Keratinocyte (primary cell): ENCODE measurements around the gene SIDT2. TPM values are rescaled to one million over a fixed set of nuclear protein-coding genes. Genes with fewer than 3 reads are reported as not detected.

Source experiments
- DNase-seq: peaks from one replicate; pipeline ENCODE4 v3.0.0-alpha.2; 2011; ENCODE audit warnings: low read depth, missing footprints, low spot score
- FAIRE-seq: peaks from 2 replicates; lab custom pipeline; 2011; peaks lifted over from hg19 to GRCh38; lab: Jason Lieb, UNC
- H2AFZ ChIP-seq: 2 replicates; pipeline ENCODE4 v1.6.0; 2012; ENCODE audit warnings: low read length, control low read depth, inconsistent platforms; ENCODE audit not compliant: control insufficient read depth
- H3K27ac ChIP-seq: 2 replicates; pipeline ENCODE4 v1.5.1; 2011; ENCODE audit warnings: low read length; ENCODE audit not compliant: control insufficient read depth, insufficient read depth
- H3K27me3 ChIP-seq: 3 replicates; pipeline ENCODE4 v1.6.0; 2011; ENCODE audit warnings: low read length; ENCODE audit not compliant: control insufficient read depth, insufficient read depth; ENCODE audit errors: extremely low read depth
- H3K36me3 ChIP-seq, 2 experiments: 2 replicates in 1 of 2; 3 replicates in 1 of 2; pipeline ENCODE4 v1.5.1; 2011; ENCODE audit warnings: low read length in 2 of 2, mild to moderate bottlenecking in 1 of 2; ENCODE audit not compliant: control insufficient read depth in 2 of 2, insufficient read depth in 2 of 2; ENCODE audit errors: extremely low read depth in 1 of 2
- H3K4me1 ChIP-seq: 3 replicates; pipeline ENCODE4 v1.5.1; 2011; ENCODE audit warnings: low read length; ENCODE audit not compliant: control insufficient read depth, insufficient read depth; ENCODE audit errors: extremely low read depth
- H3K4me2 ChIP-seq: 3 replicates; pipeline ENCODE4 v1.6.0; 2011; ENCODE audit warnings: low read depth, low read length; ENCODE audit not compliant: control insufficient read depth, insufficient read depth; ENCODE audit errors: extremely low read depth
- H3K4me3 ChIP-seq, 3 experiments: fragments of 200-600 bp in 1 of 3; sonication (generic) in 1 of 3; 2 replicates in 2 of 3; 3 replicates in 1 of 3; pipeline ENCODE4 v1.5.1; 2011 to 2016; ENCODE audit warnings: low read length in 3 of 3, mild to moderate bottlenecking in 3 of 3, control low read depth in 2 of 3, inconsistent platforms in 1 of 3, low read depth in 1 of 3, mixed read lengths in 1 of 3, mixed run types in 1 of 3, moderate library complexity in 1 of 3; ENCODE audit not compliant: control insufficient read depth in 2 of 3, insufficient read depth in 2 of 3; ENCODE audit errors: extremely low read depth in 1 of 3
- H3K79me2 ChIP-seq: 2 replicates; pipeline ENCODE4 v1.6.0; 2012; ENCODE audit warnings: low read length; ENCODE audit not compliant: control insufficient read depth, insufficient read depth
- H3K9ac ChIP-seq: 3 replicates; pipeline ENCODE4 v1.6.0; 2011; ENCODE audit warnings: low read length; ENCODE audit not compliant: control insufficient read depth, insufficient read depth; ENCODE audit errors: extremely low read depth
- H3K9me1 ChIP-seq: 3 replicates; pipeline ENCODE4 v1.6.0; 2011; ENCODE audit warnings: low read length; ENCODE audit not compliant: control insufficient read depth, insufficient read depth; ENCODE audit errors: extremely low read depth
- H3K9me3 ChIP-seq: 2 replicates; pipeline ENCODE4 v1.5.1; 2012; ENCODE audit warnings: low read depth, low read length; ENCODE audit not compliant: control insufficient read depth
- H4K20me1 ChIP-seq: 3 replicates; pipeline ENCODE4 v1.6.0; 2011; ENCODE audit warnings: low read length; ENCODE audit not compliant: control insufficient read depth, insufficient read depth; ENCODE audit errors: extremely low read depth
- EZH2 ChIP-seq: IDR thresholded peaks from one replicate; pipeline ENCODE4 v1.6.1; 2012; ENCODE audit warnings: inconsistent platforms, mild to moderate bottlenecking, low read length, moderate library complexity
- dilution Hi-C: fragments of 300-500 bp; cut with MboI; formaldehyde crosslinking; loops from one replicate; pipeline ENCODE4 v1.7.0; 2020; ENCODE audit warnings: low sequenced_read_pairs; ENCODE audit not compliant: extremely low pct_ligation_motif_present
- polyA plus RNA-seq, 5 experiments: library from polyadenylated mRNA; depleted of rRNA in 3 of 5; stranded (reverse) in 3 of 5; stranded (forward) in 1 of 5; unstranded in 1 of 5; fragments of >200 nt; gene quantifications; 1 replicate in 1 of 5; 2 replicates in 3 of 5; 3 replicates in 1 of 5; pipeline versions ENCODE4 v1.2.1 to v1.2.3, GENCODE V29; 2011 to 2012; ENCODE audit warnings: missing spikeins in 2 of 5, low read depth in 1 of 5, low replicate concordance in 1 of 5
- TF ChIP-seq, protein P1 (sequence below), 3 experiments: IDR thresholded peaks in 1 of 3; conservative IDR thresholded peaks in 1 of 3; optimal IDR thresholded peaks in 1 of 3; 2 replicates in 2 of 3; 3 replicates in 1 of 3; pipeline versions ENCODE3 to v1.5.1; 2011; ENCODE audit warnings: low read length in 3 of 3, mild to moderate bottlenecking in 3 of 3, moderate library complexity in 2 of 3, control low read depth in 1 of 3, inconsistent platforms in 1 of 3; ENCODE audit not compliant: insufficient read depth in 2 of 3; ENCODE audit errors: extremely low read depth in 1 of 3

SIDT2 gene
- polyA plus RNA-seq, 1 donor (not counting 4 experiments of a cell fraction or from before 2014, with no cell fraction given) = 9.8 TPM

DNA sequence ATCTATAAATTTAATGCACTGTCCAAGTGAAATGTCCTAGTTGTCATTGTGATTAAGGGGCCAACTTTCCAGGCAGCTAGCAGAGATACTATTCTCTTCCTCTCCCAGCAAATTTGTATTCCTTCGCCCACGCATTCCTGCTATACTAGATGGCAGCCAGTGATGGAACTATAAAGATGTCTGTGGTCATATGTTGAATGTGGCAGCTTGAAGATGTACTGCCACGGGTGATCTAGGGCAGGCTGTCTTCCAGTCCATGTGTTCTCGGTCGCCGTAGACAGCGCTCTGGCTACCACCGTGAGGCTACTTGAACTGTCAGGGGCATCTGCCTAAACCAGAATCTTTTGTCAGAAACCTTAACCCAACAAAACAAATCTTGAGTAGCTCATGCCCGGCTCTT is 8.3 kb upstream of the SIDT2 start:
- Histone ChIP-seq H2AFZ (no peak overlapping the region), H3K9me1 (no peaks in the 10 kb centered on the region), H3K9me3 (no peaks in the 10 kb centered on the region), H3K27me3 (no peaks in the 10 kb centered on the region), H3K36me3 (peaks cover 14 to 18% of the 10 kb centered on the region in 2 experiments), H3K79me2 (peaks cover 15% of the 10 kb centered on the region), H3K27ac (no peak overlapping the region), H3K4me2 (no peak overlapping the region), H3K9ac (no peak overlapping the region), H4K20me1 (peaks cover 3% of the 10 kb centered on the region), H3K4me3 (no peak overlapping the region), H3K4me1 (peaks cover 7% of the 10 kb centered on the region)
- TF ChIP-seq, protein P1, sequence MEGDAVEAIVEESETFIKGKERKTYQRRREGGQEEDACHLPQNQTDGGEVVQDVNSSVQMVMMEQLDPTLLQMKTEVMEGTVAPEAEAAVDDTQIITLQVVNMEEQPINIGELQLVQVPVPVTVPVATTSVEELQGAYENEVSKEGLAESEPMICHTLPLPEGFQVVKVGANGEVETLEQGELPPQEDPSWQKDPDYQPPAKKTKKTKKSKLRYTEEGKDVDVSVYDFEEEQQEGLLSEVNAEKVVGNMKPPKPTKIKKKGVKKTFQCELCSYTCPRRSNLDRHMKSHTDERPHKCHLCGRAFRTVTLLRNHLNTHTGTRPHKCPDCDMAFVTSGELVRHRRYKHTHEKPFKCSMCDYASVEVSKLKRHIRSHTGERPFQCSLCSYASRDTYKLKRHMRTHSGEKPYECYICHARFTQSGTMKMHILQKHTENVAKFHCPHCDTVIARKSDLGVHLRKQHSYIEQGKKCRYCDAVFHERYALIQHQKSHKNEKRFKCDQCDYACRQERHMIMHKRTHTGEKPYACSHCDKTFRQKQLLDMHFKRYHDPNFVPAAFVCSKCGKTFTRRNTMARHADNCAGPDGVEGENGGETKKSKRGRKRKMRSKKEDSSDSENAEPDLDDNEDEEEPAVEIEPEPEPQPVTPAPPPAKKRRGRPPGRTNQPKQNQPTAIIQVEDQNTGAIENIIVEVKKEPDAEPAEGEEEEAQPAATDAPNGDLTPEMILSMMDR (optimal IDR thresholded peaks at IDR 0.05 in 1 of 3, IDR thresholded peaks at IDR 0.05 in 1 of 3, conservative IDR thresholded peaks at IDR 0.05 in 1 of 3; ENCODE audit: extremely low read depth in 1 of 3, insufficient read depth in 2 of 3, low read length in 3 of 3) = no peak
- no peak for TF ChIP-seq EZH2
- FAIRE-seq = no peak
- dilution Hi-C loops = no loop called here
- no peak for DNase-seq

DNA sequence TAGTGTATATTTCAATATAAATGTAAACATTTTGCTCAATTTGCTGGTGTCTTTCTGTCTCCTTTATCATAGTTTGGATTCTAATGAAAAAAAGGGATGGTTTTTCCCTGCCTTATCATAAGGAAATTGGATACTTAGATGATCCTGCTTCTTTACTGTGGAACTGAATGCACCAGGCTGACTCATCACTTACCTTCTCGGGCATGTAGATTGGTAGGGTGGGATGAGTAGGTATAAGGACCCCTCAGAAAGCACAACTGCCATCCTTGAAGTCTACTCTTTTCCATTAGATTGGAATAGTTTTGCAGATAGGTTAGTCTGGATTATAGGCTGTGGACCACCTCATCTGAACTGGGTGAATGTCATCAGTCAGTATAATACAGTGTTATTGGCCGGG is 7.5 kb upstream of the SIDT2 start:
- no peak overlapping the region for H3K27ac ChIP-seq
- H3K9me3 ChIP-seq = no peaks in the 10 kb centered on the region
- H3K4me1 ChIP-seq = peaks cover 7% of the 10 kb centered on the region
- H3K9ac ChIP-seq = no peak overlapping the region
- dilution Hi-C loops = no loop called here
- peaks cover 10 to 17% of the 10 kb centered on the region in 2 experiments for H3K36me3 ChIP-seq
- H3K9me1 ChIP-seq = no peaks in the 10 kb centered on the region
- TF ChIP-seq, protein P1 (optimal IDR thresholded peaks at IDR 0.05 in 1 of 3, IDR thresholded peaks at IDR 0.05 in 1 of 3, conservative IDR thresholded peaks at IDR 0.05 in 1 of 3; ENCODE audit: extremely low read depth in 1 of 3, insufficient read depth in 2 of 3, low read length in 3 of 3) = no peak
- no peak for TF ChIP-seq EZH2
- peaks cover 10% of the 10 kb centered on the region for H3K79me2 ChIP-seq
- H3K4me2 ChIP-seq = no peak overlapping the region
- peaks cover 3% of the 10 kb centered on the region for H4K20me1 ChIP-seq
- H2AFZ ChIP-seq = no peak overlapping the region
- DNase-seq = no peak
- no peak overlapping the region for H3K4me3 ChIP-seq
- FAIRE-seq = no peak
- no peaks in the 10 kb centered on the region for H3K27me3 ChIP-seq
